CD14-positive monocyte (primary cell): Measurements from ENCODE around the gene HEPACAM2. TPM values are rescaled to one million over a fixed set of nuclear protein-coding genes. Genes with fewer than 3 reads are reported as not detected.

Source experiments
- DNase-seq, 3 donors: peaks; one replicate each; pipeline ENCODE4 v3.0.0-alpha.2; 2011 to 2022
- H2AFZ ChIP-seq: 2 replicates; pipeline ENCODE4 v1.6.0; 2012; ENCODE audit warnings: mild to moderate bottlenecking, low read depth, low read length, inconsistent platforms; ENCODE audit not compliant: insufficient read depth, poor library complexity, severe bottlenecking
- H3K27ac ChIP-seq, 2 donors: 1 replicate in 1 of 2; 2 replicates in 1 of 2; pipeline ENCODE4 v1.5.1; 2012 to 2013; ENCODE audit warnings: low read length in 2 of 2, control low read depth in 1 of 2, inconsistent platforms in 1 of 2, low read depth in 1 of 2, mild to moderate bottlenecking in 1 of 2
- H3K27me3 ChIP-seq, 2 donors: one replicate each; pipeline versions ENCODE4 v1.6.0 to v1.6.1; 2011 to 2013; ENCODE audit warnings: low read length in 2 of 2; ENCODE audit not compliant: control insufficient read depth in 2 of 2, insufficient read depth in 2 of 2
- H3K36me3 ChIP-seq, 2 donors: replicated peaks in 1 of 2; 1 replicate in 1 of 2; 2 replicates in 1 of 2; pipeline versions ENCODE4 v1.5.1 to v1.6.1; 2012 to 2013; ENCODE audit warnings: low read length in 2 of 2, control low read depth in 1 of 2, inconsistent platforms in 1 of 2, mild to moderate bottlenecking in 1 of 2; ENCODE audit not compliant: insufficient read depth in 2 of 2, control insufficient read depth in 1 of 2
- H3K4me1 ChIP-seq, 2 donors: 1 replicate in 1 of 2; 2 replicates in 1 of 2; pipeline versions ENCODE4 v1.5.1 to v1.6.1; 2012 to 2013; ENCODE audit warnings: low read length in 2 of 2, control low read depth in 1 of 2, inconsistent platforms in 1 of 2, mild to moderate bottlenecking in 1 of 2, moderate library complexity in 1 of 2; ENCODE audit not compliant: insufficient read depth in 2 of 2, control insufficient read depth in 1 of 2
- H3K4me2 ChIP-seq: replicated peaks from 2 replicates; pipeline ENCODE3; 2012; ENCODE audit warnings: low read length, moderate library complexity, mild to moderate bottlenecking; ENCODE audit not compliant: poor library complexity, severe bottlenecking; ENCODE audit errors: extremely low read depth
- H3K4me3 ChIP-seq, 3 experiments: fragments of 200-600 bp in 1 of 3; sonication (generic) in 1 of 3; replicated peaks in 1 of 3; 1 replicate in 2 of 3; 2 replicates in 1 of 3; pipeline ENCODE4 v1.5.1; 2011 to 2013; ENCODE audit warnings: low read length in 3 of 3, mild to moderate bottlenecking in 3 of 3, control low read depth in 2 of 3, low read depth in 2 of 3, inconsistent platforms in 1 of 3, moderate library complexity in 1 of 3
- H3K79me2 ChIP-seq: 2 replicates; pipeline ENCODE4 v1.6.0; 2012; ENCODE audit warnings: mild to moderate bottlenecking, control low read depth, inconsistent platforms, low read length, moderate library complexity; ENCODE audit not compliant: insufficient read depth
- H3K9ac ChIP-seq: 2 replicates; pipeline ENCODE4 v1.6.0; 2017; ENCODE audit warnings: low read length, mild to moderate bottlenecking; ENCODE audit not compliant: insufficient read depth, poor library complexity, severe bottlenecking
- H3K9me3 ChIP-seq, 2 donors: replicated peaks in 1 of 2; 1 replicate in 1 of 2; 2 replicates in 1 of 2; pipeline versions ENCODE4 v1.5.1 to v1.6.1; 2012 to 2013; ENCODE audit warnings: low read length in 2 of 2, control low read depth in 1 of 2; ENCODE audit not compliant: control insufficient read depth in 1 of 2, insufficient read depth in 1 of 2
- H4K20me1 ChIP-seq: 2 replicates; pipeline ENCODE4 v1.6.0; 2012; ENCODE audit warnings: mild to moderate bottlenecking, low read length, control low read depth, moderate library complexity; ENCODE audit not compliant: insufficient read depth
- H3K27ac Mint-ChIP-seq, 7 donors: one replicate each; pipeline ENCODE4 v1.8.0; 2020; ENCODE audit warnings: mild to moderate bottlenecking in 7 of 7, mixed read lengths in 7 of 7, moderate library complexity in 6 of 7, inconsistent platforms in 2 of 7
- H3K27me3 Mint-ChIP-seq, 3 donors: one replicate each; pipeline ENCODE4 v1.8.0; 2021 to 2022; ENCODE audit warnings: low read depth in 3 of 3, mild to moderate bottlenecking in 3 of 3, mixed read lengths in 3 of 3, moderate library complexity in 3 of 3, inconsistent platforms in 1 of 3
- H3K36me3 Mint-ChIP-seq, 2 donors: one replicate each; pipeline ENCODE4 v1.8.0; 2020; ENCODE audit warnings: mixed read lengths in 2 of 2, inconsistent platforms in 1 of 2, mild to moderate bottlenecking in 1 of 2
- H3K4me1 Mint-ChIP-seq: one replicate; pipeline ENCODE4 v1.8.0; 2020; ENCODE audit warnings: mild to moderate bottlenecking, mixed read lengths
- H3K4me3 Mint-ChIP-seq, 2 donors: one replicate each; pipeline ENCODE4 v1.8.0; 2020; ENCODE audit warnings: mild to moderate bottlenecking in 2 of 2, mixed read lengths in 2 of 2, moderate library complexity in 1 of 2
- H3K9me3 Mint-ChIP-seq, 7 donors: one replicate each; pipeline ENCODE4 v1.8.0; 2020 to 2022; ENCODE audit warnings: mixed read lengths in 7 of 7, mild to moderate bottlenecking in 6 of 7, moderate library complexity in 6 of 7, inconsistent platforms in 2 of 7
- CTCF ChIP-seq: fragments of 200-600 bp; IDR thresholded peaks from one replicate; pipeline ENCODE4 v1.8.0; 2022; ENCODE audit warnings: antibody characterized with exemption, mild to moderate bottlenecking
- WGBS: methylation state at CpG from one replicate; pipeline ENCODE4 v1.1.5; 2013; ENCODE audit warnings: missing lambda C conversion rate; ENCODE audit not compliant: insufficient coverage; 5-methylcytosine and 5-hydroxymethylcytosine counted together
- intact Hi-C, 2 donors: fragments of 100-400 bp; cut with micrococcal nuclease; formaldehyde crosslinking; loops; one replicate each; pipeline versions ENCODE4 v1.15.0 to v1.15.1; 2023
- polyA plus RNA-seq, 3 donors: library from polyadenylated mRNA; depleted of rRNA in 1 of 3; unstranded in 2 of 3; stranded (reverse) in 1 of 3; fragments of 300-500 nt in 2 of 3; fragments of >200 nt in 1 of 3; fragmentation: Illumina TruSeq in 2 of 3; gene quantifications; 1 replicate in 2 of 3; 2 replicates in 1 of 3; pipeline ENCODE4 v1.2.3, GENCODE V29; 2012 to 2021

The HEPACAM2 gene
- polyA plus RNA-seq, 3 donors = 0.11 TPM; not detected in 2

- Histone ChIP-seq H3K4me1 (peaks cover 18 to 21% of the 10 kb centered on the region in 2 donors), H3K9ac (no peak overlapping the region), H3K9me3 (no peaks in the 10 kb centered on the region), H2AFZ (no peak overlapping the region), H3K27me3 (peaks cover 0 to 6% of the 10 kb centered on the region in 2 donors), H3K79me2 (peaks cover 12% of the 10 kb centered on the region), H3K27ac (no peak overlapping the region), H3K4me3 (no peak overlapping the region), H3K36me3 (no peaks in the 10 kb centered on the region), H4K20me1 (no peaks in the 10 kb centered on the region), H3K4me2 (no peak overlapping the region)
- H3K27me3 Mint-ChIP-seq = peaks cover 0 to 11% (median 7%) of the 10 kb centered on the region in 3 donors
- peak overlapping the region in 1 of 7 donors; percentile 35 for H3K27ac Mint-ChIP-seq
- WGBS = no CpG with 5 or more reads among the region's 2 CpGs
- no peaks in the 10 kb centered on the region for H3K36me3 Mint-ChIP-seq
- H3K4me3 Mint-ChIP-seq = no peak overlapping the region
- peak; percentile 91 for TF ChIP-seq CTCF
- H3K9me3 Mint-ChIP-seq = no peaks in the 10 kb centered on the region
- peaks cover 15% of the 10 kb centered on the region for H3K4me1 Mint-ChIP-seq
- intact Hi-C loops = loop anchor here in 1 of 2 donors (10.0 kb wide), 1 partner anchor 704 kb away; the partner anchor contains the start of genes PEX1 and RBM48
- peak; percentile 41 to 81 (median 72) for DNase-seq
These were observed 2.0 kb upstream of the HEPACAM2 start for GRCh38 chr7:93228302-93228701.

GRCh38 chr7:93219868-93220267 is 6.4 kb downstream of the HEPACAM2 start:
- no peaks in the 10 kb centered on the region for H3K4me1 Mint-ChIP-seq
- Histone ChIP-seq H3K79me2 (no peaks in the 10 kb centered on the region), H2AFZ (no peak overlapping the region), H3K4me3 (no peak overlapping the region), H3K9ac (no peak overlapping the region), H3K27ac (no peak overlapping the region), H4K20me1 (no peaks in the 10 kb centered on the region), H3K36me3 (no peaks in the 10 kb centered on the region), H3K4me2 (no peak overlapping the region), H3K9me3 (no peaks in the 10 kb centered on the region), H3K27me3 (no peaks in the 10 kb centered on the region), H3K4me1 (peaks cover 11 to 17% of the 10 kb centered on the region in 2 donors)
- intact Hi-C loops = loop anchor here in 1 of 2 donors (5.0 to 10.0 kb wide), 2 partner anchors 68 to 695 kb away; partner anchors contain the start of genes PEX1 and RBM48
- no peaks in the 10 kb centered on the region for H3K9me3 Mint-ChIP-seq
- no peaks in the 10 kb centered on the region for H3K36me3 Mint-ChIP-seq
- no peak overlapping the region for H3K4me3 Mint-ChIP-seq
- peaks cover 0 to 3% (median under 1%) of the 10 kb centered on the region in 3 donors for H3K27me3 Mint-ChIP-seq
- no peak for TF ChIP-seq CTCF
- DNase-seq = no peak
- WGBS = 100% methylated on average over 1 of the region's 1 CpG
- no peak overlapping the region for H3K27ac Mint-ChIP-seq
